ENCODE results near the gene PCGF6. TPM values are rescaled to one million over a fixed set of nuclear protein-coding genes. Genes with fewer than 3 reads are reported as not detected.

PCGF6 gene
- total RNA-seq, 2 experiments from 2014 or later = 1.6 to 1.8 TPM

DNA sequence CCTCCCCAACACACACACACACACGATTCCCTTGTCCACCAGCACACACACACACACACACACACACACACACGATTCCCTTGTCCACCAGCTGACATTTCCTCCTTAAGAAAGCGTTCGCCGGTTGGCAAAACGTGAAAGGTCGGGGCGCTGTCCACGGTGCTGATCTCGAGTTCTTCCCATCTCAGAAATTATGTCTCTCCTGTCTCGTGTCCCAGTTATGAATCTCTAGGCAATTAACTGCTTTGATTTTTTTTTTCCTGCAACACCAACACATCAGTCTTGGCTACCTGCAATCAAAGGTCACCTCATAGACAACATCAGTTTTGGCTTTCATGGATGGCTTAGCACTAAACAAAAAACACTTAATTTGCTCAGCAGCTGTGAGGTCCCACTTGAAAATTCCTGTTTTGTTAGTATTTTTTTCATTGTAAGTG is 72.1 kb downstream of the PCGF6 start:
- peaks cover 55 to 78% of the 10 kb centered on the region in 2 experiments for H3K27me3 ChIP-seq (ENCODE audit: control insufficient read depth in 1 of 2, insufficient read depth in 2 of 2, low read length in 2 of 2)
- H3K4me1 Mint-ChIP-seq (ENCODE audit: low read depth) = peaks cover 11% of the 10 kb centered on the region

DNA sequence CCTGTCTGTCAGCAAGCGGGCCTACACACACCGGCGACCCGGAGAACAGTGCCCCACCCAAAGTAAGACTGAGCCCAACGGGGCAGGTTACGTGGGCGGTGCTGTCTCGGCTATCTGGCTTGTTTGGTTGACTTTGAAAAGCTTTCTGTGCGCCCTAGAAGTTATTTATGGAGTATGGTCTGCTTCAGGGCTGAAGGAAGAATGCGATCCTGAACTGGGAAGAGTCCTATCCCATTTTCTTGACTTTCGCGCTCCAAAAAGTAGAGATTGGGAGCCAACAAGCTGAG is 72.5 kb downstream of the PCGF6 start:
- ATAC-seq (ENCODE audit: poor library complexity) (no peak), DNase-seq (no peak)
- H3K9me3 ChIP-seq (ENCODE audit: control insufficient read depth in 1 of 2, insufficient read depth in 1 of 2, low read length in 2 of 2) = peaks cover 0 to 14% of the 10 kb centered on the region in 2 experiments
- H3K36me3 ChIP-seq (ENCODE audit: insufficient read depth, low read length) = no peaks in the 10 kb centered on the region
- Mint-ChIP-seq H3K36me3 (ENCODE audit: low read depth) (no peaks in the 10 kb centered on the region), H3K4me1 (ENCODE audit: low read depth) (peaks cover 11% of the 10 kb centered on the region), H3K27me3 (peaks cover 77% of the 10 kb centered on the region), H3K4me3 (no peak overlapping the region), H3K9me3 (peaks cover 7% of the 10 kb centered on the region), H3K27ac (no peak overlapping the region)
- no peak overlapping the region for H3K27ac ChIP-seq (ENCODE audit: low read depth in 1 of 2, low read length in 2 of 2)
- TF ChIP-seq, protein P1, sequence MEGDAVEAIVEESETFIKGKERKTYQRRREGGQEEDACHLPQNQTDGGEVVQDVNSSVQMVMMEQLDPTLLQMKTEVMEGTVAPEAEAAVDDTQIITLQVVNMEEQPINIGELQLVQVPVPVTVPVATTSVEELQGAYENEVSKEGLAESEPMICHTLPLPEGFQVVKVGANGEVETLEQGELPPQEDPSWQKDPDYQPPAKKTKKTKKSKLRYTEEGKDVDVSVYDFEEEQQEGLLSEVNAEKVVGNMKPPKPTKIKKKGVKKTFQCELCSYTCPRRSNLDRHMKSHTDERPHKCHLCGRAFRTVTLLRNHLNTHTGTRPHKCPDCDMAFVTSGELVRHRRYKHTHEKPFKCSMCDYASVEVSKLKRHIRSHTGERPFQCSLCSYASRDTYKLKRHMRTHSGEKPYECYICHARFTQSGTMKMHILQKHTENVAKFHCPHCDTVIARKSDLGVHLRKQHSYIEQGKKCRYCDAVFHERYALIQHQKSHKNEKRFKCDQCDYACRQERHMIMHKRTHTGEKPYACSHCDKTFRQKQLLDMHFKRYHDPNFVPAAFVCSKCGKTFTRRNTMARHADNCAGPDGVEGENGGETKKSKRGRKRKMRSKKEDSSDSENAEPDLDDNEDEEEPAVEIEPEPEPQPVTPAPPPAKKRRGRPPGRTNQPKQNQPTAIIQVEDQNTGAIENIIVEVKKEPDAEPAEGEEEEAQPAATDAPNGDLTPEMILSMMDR (IDR thresholded peaks at IDR 0.05) = no peak
- CTCF ChIA-PET = no interaction called here
- H3K27me3 ChIP-seq (ENCODE audit: control insufficient read depth in 1 of 2, insufficient read depth in 2 of 2, low read length in 2 of 2) = peaks cover 55 to 77% of the 10 kb centered on the region in 2 experiments
- no peak overlapping the region for H3K4me3 ChIP-seq (ENCODE audit: low read length)
- H3K4me1 ChIP-seq (ENCODE audit: insufficient read depth, low read length) = peaks cover 18% of the 10 kb centered on the region
- intact Hi-C loops (cut with DNase I, micrococcal nuclease) = no loop called here
- POLR2A ChIA-PET = no interaction called here

More for the DNA sequence above, 72.1 kb downstream of the PCGF6 start:
- Mint-ChIP-seq H3K4me3 (peak overlapping the region; percentile 34), H3K27me3 (peaks cover 73% of the 10 kb centered on the region), H3K9me3 (peaks cover 7% of the 10 kb centered on the region), H3K36me3 (ENCODE audit: low read depth) (no peaks in the 10 kb centered on the region), H3K27ac (no peak overlapping the region)
- Histone ChIP-seq H3K9me3 (ENCODE audit: control insufficient read depth in 1 of 2, insufficient read depth in 1 of 2, low read length in 2 of 2) (peaks cover 0 to 14% of the 10 kb centered on the region in 2 experiments), H3K36me3 (ENCODE audit: insufficient read depth, low read length) (no peaks in the 10 kb centered on the region), H3K4me3 (ENCODE audit: low read length) (no peak overlapping the region), H3K27ac (ENCODE audit: low read depth in 1 of 2, low read length in 2 of 2) (no peak overlapping the region), H3K4me1 (ENCODE audit: insufficient read depth, low read length) (peaks cover 18% of the 10 kb centered on the region)
- TF ChIP-seq, protein P1 (IDR thresholded peaks at IDR 0.05) = no peak
- intact Hi-C loops (cut with DNase I, micrococcal nuclease) = no loop called here
- ChIA-PET CTCF (no interaction called here), POLR2A (no interaction called here)
- peak; percentile 7 to 61 (median 30) for DNase-seq
- ATAC-seq (ENCODE audit: poor library complexity) = no peak

DNA sequence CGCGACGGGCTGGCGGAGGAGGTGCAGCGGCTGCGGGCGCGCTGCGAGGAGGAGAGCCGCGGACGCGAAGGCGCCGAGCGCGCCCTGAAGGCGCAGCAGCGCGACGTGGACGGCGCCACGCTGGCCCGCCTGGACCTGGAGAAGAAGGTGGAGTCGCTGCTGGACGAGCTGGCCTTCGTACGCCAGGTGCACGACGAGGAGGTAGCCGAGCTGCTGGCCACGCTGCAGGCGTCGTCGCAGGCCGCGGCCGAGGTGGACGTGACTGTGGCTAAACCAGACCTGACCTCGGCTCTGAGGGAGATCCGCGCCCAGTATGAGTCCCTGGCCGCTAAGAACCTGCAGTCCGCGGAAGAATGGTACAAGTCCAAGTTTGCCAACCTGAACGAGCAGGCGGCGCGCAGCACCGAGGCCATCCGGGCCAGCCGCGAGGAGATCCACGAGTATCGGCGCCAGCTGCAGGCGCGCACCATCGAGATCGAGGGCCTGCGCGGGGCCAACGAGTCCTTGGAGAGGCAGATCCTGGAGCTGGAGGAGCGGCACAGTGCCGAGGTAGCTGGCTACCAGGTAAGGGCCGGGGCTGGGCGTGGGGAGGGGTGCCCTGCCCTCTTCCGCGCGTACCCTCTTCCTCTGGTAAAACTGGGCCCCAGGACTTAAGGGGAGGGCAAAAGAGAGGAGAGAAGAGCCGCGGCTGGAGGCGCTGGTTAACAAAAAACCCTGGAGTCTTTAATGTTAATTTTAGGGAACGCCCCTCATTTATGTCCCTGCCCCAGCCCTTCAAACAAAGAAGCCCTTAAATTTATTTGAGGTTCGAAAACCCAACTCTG is 73.0 kb downstream of the PCGF6 start:
- H3K36me3 ChIP-seq (ENCODE audit: insufficient read depth, low read length) = no peaks in the 10 kb centered on the region
- no peak overlapping the region for H3K4me3 Mint-ChIP-seq
- peaks cover 76% of the 10 kb centered on the region for H3K27me3 Mint-ChIP-seq
- H3K4me1 ChIP-seq (ENCODE audit: insufficient read depth, low read length) = peaks cover 18% of the 10 kb centered on the region
- TF ChIP-seq, protein P1 (IDR thresholded peaks at IDR 0.05) = no peak
- CTCF ChIA-PET = no interaction called here
- no peak overlapping the region for H3K27ac Mint-ChIP-seq
- intact Hi-C loops (cut with DNase I, micrococcal nuclease) = no loop called here
- POLR2A ChIA-PET = no interaction called here
- no peak overlapping the region for H3K27ac ChIP-seq (ENCODE audit: low read depth in 1 of 2, low read length in 2 of 2)
- peaks cover 0 to 14% of the 10 kb centered on the region in 2 experiments for H3K9me3 ChIP-seq (ENCODE audit: control insufficient read depth in 1 of 2, insufficient read depth in 1 of 2, low read length in 2 of 2)
- H3K4me1 Mint-ChIP-seq (ENCODE audit: low read depth) = peaks cover 11% of the 10 kb centered on the region
- no peak overlapping the region for H3K4me3 ChIP-seq (ENCODE audit: low read length)
- H3K36me3 Mint-ChIP-seq (ENCODE audit: low read depth) = no peaks in the 10 kb centered on the region
- peaks cover 7% of the 10 kb centered on the region for H3K9me3 Mint-ChIP-seq
- ATAC-seq (ENCODE audit: poor library complexity) = no peak
- DNase-seq = no peak
- peaks cover 55 to 72% of the 10 kb centered on the region in 2 experiments for H3K27me3 ChIP-seq (ENCODE audit: control insufficient read depth in 1 of 2, insufficient read depth in 2 of 2, low read length in 2 of 2)
